ENCODE measurements around the gene ADGRF3.
"Not testable (repeated sequence)": the region's sequence is repeated elsewhere in the genome, so short reads cannot be mapped to it uniquely, and the experiment has no call there.

ADGRF3 gene, protein sequence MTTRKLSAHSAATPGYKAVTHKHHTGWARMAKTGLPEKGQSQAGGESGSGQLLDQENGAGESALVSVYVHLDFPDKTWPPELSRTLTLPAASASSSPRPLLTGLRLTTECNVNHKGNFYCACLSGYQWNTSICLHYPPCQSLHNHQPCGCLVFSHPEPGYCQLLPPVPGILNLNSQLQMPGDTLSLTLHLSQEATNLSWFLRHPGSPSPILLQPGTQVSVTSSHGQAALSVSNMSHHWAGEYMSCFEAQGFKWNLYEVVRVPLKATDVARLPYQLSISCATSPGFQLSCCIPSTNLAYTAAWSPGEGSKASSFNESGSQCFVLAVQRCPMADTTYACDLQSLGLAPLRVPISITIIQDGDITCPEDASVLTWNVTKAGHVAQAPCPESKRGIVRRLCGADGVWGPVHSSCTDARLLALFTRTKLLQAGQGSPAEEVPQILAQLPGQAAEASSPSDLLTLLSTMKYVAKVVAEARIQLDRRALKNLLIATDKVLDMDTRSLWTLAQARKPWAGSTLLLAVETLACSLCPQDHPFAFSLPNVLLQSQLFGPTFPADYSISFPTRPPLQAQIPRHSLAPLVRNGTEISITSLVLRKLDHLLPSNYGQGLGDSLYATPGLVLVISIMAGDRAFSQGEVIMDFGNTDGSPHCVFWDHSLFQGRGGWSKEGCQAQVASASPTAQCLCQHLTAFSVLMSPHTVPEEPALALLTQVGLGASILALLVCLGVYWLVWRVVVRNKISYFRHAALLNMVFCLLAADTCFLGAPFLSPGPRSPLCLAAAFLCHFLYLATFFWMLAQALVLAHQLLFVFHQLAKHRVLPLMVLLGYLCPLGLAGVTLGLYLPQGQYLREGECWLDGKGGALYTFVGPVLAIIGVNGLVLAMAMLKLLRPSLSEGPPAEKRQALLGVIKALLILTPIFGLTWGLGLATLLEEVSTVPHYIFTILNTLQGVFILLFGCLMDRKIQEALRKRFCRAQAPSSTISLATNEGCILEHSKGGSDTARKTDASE

DNA sequence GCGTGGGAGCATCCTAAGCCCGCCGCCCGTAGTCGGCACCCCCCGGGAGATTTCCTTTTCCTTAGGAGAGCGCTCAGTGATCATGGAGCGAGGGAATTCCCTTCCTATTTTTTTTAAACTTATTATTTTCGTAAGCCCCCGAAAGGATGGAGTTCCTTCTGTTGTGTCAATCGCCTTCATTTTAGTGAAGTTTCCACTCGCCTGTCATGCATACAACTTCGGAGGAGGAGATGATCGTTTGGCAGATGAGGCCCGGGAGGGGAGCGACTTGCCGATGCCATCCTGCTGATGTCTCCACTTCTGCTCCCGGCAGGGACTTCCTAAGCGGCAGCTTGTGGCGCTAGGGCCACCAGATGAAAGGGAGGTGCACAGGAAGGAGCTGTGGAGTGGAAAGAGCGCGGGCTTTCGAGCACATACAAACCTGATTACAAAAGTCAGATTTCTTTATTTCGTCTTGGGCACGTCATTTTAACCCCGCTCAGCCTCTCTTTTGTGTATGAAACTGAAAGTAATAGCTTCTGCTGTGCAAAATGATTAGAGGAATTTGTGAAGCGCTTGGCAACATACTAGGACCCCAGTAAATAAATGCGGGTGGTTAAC is at the start of gene ADGRF3:
Gene ADGRF3 (minus strand): TSS at position 336 of the 600 bp plus-strand sequence. CDS start 555 bp downstream, outside the sequence.
- peak; percentile 36 to 46 for DNase-seq

DNA sequence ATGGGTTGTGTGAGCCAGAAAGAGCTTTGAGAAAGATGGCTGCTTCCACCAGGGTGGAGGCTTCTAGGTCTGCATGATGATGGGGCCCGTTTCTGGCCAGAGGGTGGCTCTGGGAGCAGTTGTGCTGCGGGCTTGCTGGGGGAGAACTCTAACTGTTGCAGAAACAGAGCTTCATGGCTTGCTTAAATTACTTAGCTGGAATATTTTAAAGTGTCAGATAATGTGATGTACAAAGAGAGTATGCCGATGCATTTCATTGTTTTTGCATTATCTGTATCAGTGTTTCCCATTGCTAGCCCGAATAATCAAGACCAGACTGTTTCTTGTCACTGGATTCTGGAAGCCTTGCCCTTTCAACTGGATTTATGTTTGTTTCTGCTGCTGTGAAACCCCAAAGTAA is 48.8 kb upstream of the ADGRF3 start:
- no peak for DNase-seq

DNA sequence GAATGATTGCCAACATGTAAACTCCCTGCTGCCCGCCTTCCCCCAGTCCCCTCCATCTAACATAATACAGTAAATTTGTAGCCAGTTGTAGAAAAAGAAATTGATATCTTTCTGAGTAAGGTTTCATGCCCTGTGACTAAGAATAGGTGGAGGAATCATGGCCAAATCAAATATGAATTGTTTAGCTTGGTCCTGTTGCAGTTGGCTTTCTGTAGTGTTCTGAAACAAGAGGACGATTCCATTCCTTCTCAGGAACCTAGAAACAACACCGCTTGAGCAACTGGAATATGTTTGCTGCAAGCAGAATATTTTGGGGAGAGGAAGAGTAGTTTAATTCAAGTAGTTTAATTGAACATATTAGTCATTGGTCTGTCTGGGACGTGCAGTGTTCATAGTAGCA is 48.1 kb upstream of the ADGRF3 start:
- DNase-seq: no peak

DNA sequence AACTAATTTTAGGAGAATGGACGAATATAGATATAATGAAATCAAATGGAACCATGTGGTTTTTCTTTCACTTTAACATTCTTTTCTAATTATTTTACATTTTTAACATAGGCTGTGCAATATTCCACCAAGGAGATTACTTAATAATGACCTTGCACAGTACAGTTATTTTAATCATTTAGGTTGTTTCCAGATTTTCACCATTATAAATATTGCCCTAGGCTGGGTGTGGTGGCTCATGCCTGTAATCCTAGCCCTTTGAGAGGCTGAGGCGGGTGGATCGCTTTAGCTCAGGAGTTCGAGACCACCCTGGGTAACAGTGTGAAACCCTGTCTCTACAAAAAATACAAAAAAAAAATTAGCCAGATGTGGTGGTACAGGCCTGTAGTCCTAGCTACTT is 40.6 kb upstream of the ADGRF3 start:
- DNase-seq: no peak

DNA sequence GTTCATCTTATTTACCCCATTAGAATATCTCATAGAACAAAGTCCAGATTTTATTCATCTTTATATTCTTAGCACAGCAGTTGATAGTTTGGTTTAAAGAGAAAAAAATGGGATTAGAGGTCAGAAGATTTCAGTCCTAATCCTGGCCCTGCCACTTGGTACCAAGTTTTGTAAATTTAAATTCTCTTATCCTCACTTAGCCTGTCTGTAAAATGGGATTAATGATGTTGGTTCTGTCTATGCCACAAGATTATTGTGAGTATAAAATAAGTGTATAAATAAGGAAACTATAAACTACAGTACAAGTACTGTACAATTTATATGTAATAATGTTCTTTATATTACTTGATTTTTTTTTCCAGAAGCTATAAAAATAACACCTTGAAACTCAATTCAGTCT is 38.0 kb upstream of the ADGRF3 start:
- DNase-seq: no peak

DNA sequence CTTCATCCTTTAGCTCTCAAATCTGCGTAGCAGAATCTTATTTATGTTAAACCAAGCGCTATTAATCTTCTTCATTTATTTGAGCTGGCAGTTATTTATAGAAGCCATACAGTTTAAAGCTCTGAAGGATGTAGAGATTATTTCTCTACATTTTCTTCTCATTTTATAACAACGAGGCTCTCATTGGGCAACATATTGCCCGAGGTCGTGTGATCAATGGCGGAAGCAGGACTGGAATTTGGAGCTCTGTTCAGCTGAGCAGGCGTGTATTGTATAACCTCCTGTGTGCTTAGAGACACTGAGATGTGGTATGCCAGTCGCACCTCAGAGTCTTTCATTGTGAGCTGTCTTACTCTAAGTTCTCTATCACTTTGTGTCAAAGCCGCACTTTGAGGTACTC is 37.6 kb upstream of the ADGRF3 start:
- no peak for DNase-seq

DNA sequence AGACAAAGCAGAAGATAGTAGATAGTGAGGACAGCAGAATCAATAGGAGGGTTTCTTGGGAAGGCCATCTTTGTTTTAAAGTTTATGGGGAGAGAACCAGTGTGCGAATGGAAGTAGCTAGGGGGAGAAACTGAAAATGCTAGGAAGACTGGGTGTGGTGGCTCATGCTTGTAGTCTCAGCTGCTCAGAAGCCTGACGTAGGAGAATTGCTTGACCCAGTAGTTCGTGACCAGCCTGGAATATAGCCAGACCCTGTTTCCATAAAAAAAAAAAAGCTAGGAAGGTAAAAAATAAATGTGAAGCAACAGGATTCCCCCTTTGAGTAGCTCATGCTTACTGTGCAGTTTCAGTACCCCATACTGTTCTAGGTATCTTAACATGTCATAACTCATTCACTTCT is 36.0 kb upstream of the ADGRF3 start:
- no peak for DNase-seq

DNA sequence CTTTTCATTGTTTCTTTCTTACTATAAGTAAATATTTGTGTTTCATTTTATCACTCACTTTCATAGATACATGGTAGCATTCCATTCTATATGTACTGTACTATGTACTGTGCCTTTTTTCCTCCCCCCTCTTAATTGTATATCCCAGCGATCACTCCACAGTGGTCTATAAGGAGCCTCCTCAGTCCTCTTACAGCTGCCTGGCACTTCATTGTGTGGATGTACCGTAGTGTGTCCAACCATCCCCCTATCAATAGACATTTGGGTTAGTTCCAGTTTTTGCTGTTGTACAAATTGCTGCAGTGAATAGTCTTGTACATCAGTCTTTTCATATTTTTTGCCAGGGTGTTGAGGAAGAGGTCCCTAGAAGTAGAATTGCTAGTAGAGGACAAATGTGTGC is 33.7 kb upstream of the ADGRF3 start:
- no peak for DNase-seq

DNA sequence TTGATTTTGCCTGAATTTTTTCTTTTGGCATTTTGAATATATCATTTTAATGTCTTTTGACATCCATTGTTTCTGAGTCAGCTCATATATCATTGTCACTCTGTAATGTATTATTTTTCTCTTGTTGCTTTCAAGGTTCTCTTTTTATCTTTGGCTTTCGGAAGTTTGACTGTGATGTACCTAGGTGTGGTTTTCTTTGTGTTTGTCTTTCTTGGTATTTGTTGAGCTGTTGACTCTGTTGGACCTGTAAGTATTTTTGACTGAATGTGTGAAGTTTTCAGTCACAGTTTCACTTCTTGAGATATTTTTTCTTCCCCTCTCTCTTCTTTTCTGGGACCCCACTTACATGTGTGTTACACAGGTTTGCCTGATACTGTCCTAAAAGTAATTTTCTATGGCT is 30.2 kb upstream of the ADGRF3 start:
- DNase-seq: no peak

DNA sequence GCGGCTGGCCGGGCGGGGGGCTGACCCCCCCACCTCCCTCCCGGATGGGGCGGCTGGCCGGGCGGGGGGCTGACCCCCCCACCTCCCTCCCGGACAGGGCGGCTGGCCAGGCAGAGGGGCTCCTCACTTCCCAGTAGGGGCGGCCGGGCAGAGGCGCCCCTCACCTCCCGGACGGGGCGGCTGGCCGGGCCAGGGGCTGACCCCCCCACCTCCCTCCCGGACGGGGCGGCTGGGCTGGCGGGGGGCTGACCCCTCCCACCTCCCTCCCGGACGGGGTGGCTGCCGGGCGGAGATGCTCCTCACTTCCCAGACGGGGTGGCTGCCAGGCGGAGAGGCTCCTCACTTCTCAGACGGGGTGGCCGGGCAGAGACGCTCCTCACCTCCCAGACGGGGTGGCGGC is 24.3 kb upstream of the ADGRF3 start:
- DNase-seq: not testable (repeated sequence)

DNA sequence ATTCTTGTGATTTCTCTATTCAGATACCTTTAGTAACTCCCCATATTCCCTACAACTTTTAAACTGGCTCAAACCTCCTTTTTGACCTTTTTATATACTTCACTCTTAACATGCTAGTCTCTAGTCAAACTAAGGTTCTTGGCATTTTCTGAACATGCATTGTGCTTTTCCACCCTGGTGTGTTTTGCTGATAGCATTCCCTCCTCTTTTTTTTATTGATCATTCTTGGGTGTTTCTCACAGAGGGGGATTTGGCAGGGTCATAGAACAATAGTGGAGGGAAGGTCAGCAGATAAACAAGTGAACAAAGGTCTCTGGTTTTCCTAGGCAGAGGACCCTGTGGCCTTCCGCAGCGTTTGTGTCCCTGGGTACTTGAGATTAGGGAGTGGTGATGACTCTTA is 23.1 kb upstream of the ADGRF3 start:
- DNase-seq: not testable (repeated sequence)

DNA sequence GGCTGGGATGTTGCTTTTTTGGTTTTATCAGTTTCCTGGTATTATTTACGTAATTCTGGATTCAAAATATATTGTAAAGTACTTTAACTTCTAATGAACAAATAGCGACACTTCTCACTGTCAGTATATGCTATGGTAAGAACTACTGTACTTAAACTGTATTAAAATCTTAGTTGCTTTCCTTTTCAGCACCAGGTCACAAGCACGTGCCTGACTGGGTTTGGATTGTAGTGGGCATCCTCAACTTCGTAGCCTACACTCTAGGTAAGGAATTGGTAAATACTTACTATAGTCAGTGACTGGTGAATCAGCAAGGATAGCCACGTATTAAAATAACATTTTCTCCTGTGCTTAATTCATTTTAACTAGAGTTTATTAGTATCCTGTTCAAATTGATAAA is 20.4 kb upstream of the ADGRF3 start:
- no peak for DNase-seq

DNA sequence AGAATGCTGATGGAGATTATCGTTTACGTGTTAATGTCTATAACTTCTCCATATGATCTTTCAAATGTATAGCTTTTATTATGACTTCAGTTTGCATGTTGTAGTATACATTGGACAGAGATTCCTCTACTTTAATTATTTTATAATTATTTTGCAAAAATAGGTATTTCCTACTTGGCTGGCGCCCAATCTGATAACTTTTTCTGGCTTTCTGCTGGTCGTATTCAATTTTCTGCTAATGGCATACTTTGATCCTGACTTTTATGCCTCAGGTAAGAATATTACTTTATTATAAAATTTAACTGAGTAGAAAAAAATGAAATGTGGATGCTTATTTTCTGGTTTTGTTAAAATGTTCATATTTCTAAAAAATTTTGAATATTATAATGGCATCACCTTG is 18.1 kb upstream of the ADGRF3 start:
- no peak for DNase-seq

DNA sequence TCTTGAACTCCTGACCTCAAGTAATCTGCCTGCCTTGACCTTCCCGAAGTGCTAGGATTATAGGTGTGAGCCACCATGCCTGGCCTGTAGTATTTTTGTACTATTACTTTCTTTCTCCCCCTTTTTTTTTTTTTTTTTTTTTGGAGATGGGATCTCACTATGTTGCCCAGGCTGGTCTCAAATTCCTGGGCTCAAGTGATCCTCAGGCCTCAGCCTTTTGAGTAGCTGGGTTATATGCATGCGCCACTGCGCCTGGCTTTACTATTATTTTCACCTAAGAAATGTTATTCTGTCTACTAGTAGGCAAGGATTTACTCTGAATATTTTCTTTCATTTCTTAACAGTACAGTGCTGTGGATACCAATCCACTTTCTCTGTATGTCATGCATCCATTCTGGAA is 17.4 kb upstream of the ADGRF3 start:
- no peak for DNase-seq

DNA sequence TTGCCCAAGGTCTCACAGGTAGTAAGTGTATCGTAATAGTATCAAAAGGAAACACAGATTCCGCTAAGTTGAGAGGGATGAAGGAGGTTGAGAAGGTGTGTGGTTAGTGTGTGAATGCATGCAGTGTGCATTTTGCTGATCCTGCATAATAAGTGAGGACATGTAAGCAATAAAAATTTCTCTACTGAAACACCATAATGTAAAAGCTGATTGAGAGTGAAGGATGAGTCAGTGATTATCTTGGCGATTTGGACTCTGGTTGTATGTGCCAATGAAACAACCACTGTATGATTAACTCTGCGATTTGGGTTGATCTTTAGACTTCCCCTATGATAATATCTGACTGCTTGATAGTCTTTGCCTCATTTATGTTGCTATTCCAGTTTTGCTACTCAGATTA is 16.7 kb upstream of the ADGRF3 start:
- no peak for DNase-seq

DNA sequence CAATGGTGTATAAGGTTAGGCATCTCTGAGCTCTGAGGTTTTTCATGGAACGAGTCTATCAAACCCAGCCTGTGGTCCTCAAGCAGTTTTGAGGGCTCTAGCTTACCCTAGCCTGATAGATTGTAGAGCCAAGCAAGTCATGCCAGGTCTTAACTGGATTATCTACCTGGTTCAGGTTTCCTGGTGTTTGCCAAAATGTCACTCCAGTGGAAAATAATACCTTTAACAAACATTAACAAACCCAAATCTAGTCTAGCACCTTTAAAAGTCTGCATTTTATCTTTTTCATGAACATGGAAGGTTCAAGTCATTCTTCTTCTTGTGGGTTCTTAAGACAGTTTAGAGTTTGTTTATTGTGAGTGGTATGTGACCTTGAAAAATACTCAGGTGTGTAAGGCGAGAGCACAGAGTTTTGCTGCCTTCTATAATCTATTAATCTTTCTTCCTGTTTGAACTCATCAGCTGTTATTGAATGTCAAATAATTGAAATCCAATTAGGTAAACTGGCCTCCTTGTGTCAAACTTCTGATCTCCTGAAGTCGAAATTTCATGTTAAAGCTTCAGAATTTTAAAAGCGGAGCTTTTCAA is 13.4 kb upstream of the ADGRF3 start:
- no peak for DNase-seq

DNA sequence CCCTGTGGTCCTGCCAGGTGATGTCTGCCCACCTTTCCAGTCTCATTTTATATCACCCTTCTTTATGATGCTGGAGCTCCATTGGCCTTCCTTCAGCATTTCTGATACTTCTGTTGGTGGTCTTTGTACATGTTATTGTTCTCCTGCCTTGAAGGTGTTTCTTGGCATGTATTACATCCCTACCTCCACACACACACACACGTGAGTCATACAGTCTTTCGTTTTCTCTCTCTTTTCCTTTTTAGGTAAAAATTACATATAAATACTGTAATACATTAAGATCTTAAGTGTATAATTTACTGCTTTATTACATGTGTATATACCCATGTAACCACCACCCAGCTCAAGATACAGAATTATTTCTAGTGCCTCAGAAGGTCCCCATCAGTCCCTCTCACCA is 10.2 kb upstream of the ADGRF3 start:
- no peak for DNase-seq

DNA sequence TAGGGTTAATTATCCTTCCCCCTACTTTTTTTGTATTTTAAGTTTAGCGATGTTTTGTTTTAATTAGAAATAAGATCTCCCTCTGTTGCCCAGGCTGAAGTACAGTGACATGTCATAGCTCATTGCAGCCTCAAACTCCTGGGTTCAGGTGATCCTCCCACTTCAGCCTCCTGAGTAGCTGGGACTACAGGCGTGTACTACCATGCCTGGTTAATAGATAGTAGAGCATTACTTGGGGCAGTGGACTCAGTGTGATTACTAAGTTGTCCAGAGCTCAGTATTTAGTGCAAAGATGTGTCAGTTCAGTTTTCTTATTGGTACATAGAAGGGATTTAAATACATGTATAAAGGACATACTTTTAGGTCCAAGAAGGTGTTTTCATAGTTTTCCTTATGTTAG is 9.5 kb upstream of the ADGRF3 start:
- DNase-seq: no peak

DNA sequence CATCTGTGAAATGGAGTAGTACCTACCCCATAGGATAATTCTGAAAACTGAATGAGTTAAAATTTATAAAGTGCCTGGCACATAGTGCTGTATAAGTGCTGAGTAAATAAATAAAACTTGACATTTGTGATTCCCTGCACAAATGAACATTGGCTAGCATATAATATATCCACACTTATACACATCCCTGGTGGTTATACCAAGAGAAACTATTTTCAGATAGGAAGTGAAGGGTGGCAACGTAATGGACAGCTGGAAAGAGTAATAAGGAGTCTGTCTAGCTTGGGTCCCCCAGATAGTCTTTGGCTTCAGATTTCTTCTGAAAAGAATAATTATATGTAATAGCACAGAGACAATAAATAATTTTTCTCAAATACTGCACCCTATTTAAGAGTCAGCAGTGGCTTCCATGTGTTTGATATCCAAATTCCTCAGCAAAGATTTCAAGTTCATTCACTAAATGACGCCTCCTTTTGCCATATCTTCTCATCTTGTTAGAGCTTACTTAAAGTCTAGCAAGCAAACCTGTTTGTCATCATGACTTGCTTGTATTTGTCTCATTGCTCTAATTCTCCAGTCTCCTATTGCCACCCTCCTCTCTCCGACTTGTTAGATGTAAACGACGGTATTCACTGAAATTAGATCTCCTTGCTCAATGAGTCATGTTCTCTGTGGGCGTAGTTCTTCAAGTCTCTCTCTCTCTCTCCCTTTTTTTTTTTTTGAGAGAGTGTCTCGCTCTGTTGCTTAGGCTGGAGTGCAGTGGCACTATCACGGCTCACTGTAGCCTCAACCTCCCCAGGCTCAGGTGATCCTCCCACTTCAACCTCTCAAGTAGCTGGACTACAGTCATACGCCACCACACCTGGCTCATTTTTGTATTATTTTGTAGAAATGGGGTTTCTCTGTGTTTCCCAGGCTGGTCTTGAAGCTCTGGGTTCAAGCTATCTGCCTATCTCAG is 8.7 kb upstream of the ADGRF3 start:
- no peak for DNase-seq

DNA sequence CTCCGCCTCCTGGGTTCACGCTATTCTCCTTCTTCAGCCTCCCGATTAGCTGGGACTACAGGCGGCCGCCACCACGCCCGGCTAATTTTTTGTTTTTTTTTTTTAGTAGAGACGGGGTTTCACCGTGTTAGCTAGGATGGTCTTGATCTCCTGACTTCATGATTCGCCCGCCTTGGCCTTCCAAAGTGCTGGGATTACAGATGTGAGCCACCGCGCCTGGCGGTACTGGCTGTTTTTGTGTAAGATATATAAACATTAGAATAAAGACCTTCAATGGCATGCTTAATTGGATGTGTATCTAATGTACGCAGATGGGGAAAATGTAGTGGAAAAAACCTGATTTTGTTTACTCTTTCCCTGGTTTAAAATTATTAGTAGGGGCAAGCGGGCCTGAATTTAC is 7.9 kb upstream of the ADGRF3 start:
- not testable (repeated sequence) for DNase-seq

DNA sequence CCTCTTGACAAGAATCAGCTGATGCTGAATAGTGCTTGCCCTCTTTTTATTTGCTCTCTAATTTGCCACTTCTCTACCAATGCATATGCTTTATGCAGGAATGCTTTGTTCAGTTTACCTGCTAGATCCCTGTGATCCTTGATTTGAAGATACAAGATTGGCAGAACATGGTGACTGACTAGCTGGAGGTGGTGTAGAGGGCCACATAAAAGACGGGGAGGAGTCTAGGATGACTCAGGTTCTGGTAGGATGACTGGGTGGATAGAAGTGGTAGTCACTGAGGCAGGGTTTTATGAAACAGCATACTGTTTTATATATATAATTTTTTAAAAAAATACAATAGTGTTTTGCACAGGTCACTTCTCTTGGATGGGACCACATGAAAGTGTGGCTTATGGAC is 6.3 kb upstream of the ADGRF3 start:
- DNase-seq: peak; percentile 21 to 23
